Measurements from ENCODE around the gene NDUFS7.

DNA sequence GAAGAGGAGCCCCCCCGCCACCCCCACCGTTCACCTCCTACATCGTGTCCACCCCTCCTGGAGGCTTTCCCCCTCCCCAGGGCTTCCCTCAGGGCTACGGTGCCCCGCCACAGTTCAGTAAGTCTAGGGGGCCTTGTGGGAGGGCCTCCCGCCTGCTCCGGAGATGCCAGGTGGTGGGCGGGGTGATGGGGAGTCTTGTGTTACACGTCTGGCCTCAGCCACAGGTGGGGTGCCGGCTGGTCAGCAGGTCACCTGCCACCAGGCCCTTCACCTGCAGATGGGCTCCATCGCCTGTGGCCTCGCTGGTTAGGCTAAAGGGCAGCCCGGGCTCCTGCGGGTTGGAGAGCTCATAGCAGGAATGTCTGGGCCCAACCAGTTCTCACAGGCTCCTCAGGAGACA, 46.5 kb downstream of the NDUFS7 start:
- TF ChIP-seq CTCF (IDR thresholded peaks at IDR 0.05) (no peak), POLR2A (IDR thresholded peaks at IDR 0.05) (no peak)

Measured in esophagus squamous epithelium (tissue), 4 donors.